GM12875 (cell line): ENCODE measurements around the gene ADCY4.
"Not testable (repeated sequence)": the region's sequence is repeated elsewhere in the genome, so short reads cannot be mapped to it uniquely, and the experiment has no call there.

ENCODE experiments used
- H3K4me3 ChIP-seq: one replicate; pipeline ENCODE4 v1.5.1; 2011; ENCODE audit warnings: low read depth, low read length, control low read depth
- CTCF ChIP-seq: IDR thresholded peaks from 2 replicates; pipeline ENCODE4 v1.5.1; 2011; ENCODE audit warnings: low read depth, mild to moderate bottlenecking, control low read depth, inconsistent platforms, low read length, moderate library complexity, borderline replicate concordance; ENCODE audit not compliant: insufficient read depth

Gene ADCY4

GRCh38 chr14:24378327-24378726 lies 43.5 kb upstream of the ADCY4 start:
- TF ChIP-seq CTCF: no peak
- H3K4me3 ChIP-seq: no peak overlapping the region

DNA sequence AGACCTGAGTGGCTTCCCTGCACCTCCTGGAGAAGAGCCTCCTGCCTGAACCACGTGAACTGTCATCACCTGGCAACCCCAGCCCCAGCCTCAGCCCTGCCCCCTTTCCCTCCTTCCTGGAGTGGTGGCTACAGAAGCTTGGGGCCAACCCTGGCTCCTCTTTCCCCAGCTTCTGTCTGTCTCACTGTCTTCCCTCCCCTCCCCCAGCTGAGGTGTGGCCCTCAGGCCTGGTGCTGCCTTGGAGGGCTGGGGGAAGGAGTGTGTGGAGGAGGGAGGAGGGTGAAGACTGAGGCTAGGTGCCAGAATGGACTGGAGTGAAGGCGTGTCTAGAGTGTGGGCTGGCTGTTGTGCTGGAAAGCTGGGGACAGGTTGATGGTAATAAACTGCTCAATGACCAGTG lies 42.8 kb upstream of the ADCY4 start:
- TF ChIP-seq CTCF: no peak
- H3K4me3 ChIP-seq: no peak overlapping the region

GRCh38 chr14:24377126-24377525 lies 42.3 kb upstream of the ADCY4 start:
- no peak for TF ChIP-seq CTCF
- no peak overlapping the region for H3K4me3 ChIP-seq

- H3K4me3 ChIP-seq: no peak overlapping the region
- no peak for TF ChIP-seq CTCF
These were observed 41.7 kb upstream of the ADCY4 start for GRCh38 chr14:24376448-24377070.

DNA sequence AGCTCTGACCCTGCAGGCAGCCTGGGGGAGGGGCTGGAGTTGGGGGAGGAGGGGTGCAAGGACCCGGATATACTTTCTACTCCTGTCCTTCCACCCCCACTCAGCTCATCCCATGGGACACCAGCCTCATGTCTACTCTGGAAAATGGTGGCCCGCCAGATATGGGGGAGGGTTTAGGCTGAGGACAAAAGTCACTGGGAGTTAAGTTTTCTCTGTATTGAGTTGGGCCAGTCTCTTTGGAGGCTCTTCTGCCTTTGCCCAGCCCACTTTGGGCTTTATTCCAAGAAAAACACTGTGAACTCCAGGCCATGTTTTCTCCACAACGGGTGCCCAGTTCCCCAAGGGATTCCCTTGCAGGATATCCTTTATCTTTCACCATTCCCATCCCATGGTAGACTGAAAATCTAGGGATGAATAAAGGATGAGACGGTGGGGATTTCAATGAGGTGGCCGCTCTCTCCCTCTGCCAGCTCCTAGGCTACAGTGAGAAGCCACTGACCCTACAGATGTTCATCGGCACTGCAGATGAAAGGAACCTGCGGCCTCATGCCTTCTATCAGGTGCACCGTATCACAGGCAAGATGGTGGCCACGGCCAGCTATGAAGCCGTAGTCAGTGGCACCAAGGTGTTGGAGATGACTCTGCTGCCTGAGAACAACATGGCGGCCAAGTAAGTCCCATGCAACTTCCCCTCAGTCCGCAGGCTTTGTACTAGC lies 38.0 kb upstream of the ADCY4 start:
- TF ChIP-seq CTCF: no peak

GRCh38 chr14:24371605-24372004 lies 36.7 kb upstream of the ADCY4 start:
- H3K4me3 ChIP-seq: not testable (repeated sequence)

More for the DNA sequence above, 38.0 kb upstream of the ADCY4 start:
- no peak overlapping the region for H3K4me3 ChIP-seq

DNA sequence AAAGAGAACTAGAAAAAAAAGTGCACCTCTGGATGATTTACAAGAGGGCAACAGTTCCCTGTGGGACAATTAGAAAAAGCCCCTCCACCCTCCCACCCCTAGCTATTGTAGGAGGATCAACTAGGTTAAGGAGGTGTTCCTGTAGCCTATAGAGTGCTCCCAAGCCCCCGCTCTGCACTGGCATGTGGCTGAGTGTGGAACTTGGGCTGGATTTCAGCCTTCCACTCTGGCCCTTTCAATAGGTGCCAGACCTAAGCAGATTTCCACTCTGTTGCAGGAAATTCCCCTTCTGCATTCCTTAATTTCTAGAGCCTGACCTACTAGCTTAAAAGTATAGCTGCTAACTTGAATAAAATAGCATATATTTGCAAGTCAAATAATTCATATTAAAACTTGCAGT lies 35.9 kb upstream of the ADCY4 start:
- TF ChIP-seq CTCF: no peak
- H3K4me3 ChIP-seq: no peak overlapping the region
